HepG2 (cell line): ENCODE measurements around the gene ITPK1.

Experiments
- ELF4 ChIP-seq: sonication (generic); formaldehyde crosslinking; IDR thresholded peaks from 2 replicates; pipeline ENCODE4 v1.5.0; 2020; ENCODE audit warnings: missing genetic modification reagents, mild to moderate bottlenecking, moderate library complexity, borderline replicate concordance
- FOSL1 ChIP-seq: sonication (generic); formaldehyde crosslinking; IDR thresholded peaks from 2 replicates; pipeline ENCODE4 v1.9.0; 2021; ENCODE audit warnings: missing genetic modification reagents, borderline replicate concordance
- FOXM1 ChIP-seq: sonication (generic); formaldehyde crosslinking; IDR thresholded peaks from 2 replicates; pipeline ENCODE4 v1.5.0; 2020; ENCODE audit warnings: missing genetic modification reagents
- KDM3A ChIP-seq: IDR thresholded peaks from 2 replicates; pipeline ENCODE4 v1.6.1; 2018; ENCODE audit warnings: low read depth, missing compliant biosample characterization
- PAX8 ChIP-seq: sonication (generic); formaldehyde crosslinking; IDR thresholded peaks from 2 replicates; pipeline ENCODE4 v1.8.0; 2022; ENCODE audit warnings: mild to moderate bottlenecking, missing genetic modification reagents, borderline replicate concordance
- SIN3A ChIP-seq: IDR thresholded peaks from 2 replicates; pipeline ENCODE4 v1.6.1; 2011; ENCODE audit warnings: low read depth, mild to moderate bottlenecking, control low read depth, low read length, borderline replicate concordance
- TCF12 ChIP-seq, 2 experiments: fragments of 450-650 bp in 1 of 2; sonication (generic) in 1 of 2; formaldehyde crosslinking in 1 of 2; IDR thresholded peaks; 2 replicates each; pipeline versions ENCODE4 v1.6.1 to v1.8.0; 2017 to 2022; ENCODE audit warnings: antibody characterized with exemption in 1 of 2, mild to moderate bottlenecking in 1 of 2, missing genetic modification reagents in 1 of 2, moderate library complexity in 1 of 2
- ZFP36 ChIP-seq: fragments of 150-350 bp; IDR thresholded peaks from 2 replicates; pipeline ENCODE4 v1.6.1; 2018; ENCODE audit warnings: borderline replicate concordance, low read length, low read depth; ENCODE audit not compliant: partially characterized antibody
- ZNF207 ChIP-seq: fragments of 450-650 bp; IDR thresholded peaks from 2 replicates; pipeline ENCODE4 v1.6.1; 2016; ENCODE audit warnings: antibody characterized with exemption, borderline replicate concordance
- TF ChIP-seq, protein P1 (sequence below): sonication (generic); formaldehyde crosslinking; IDR thresholded peaks from 2 replicates; pipeline ENCODE4 v1.5.0; 2020; ENCODE audit warnings: mild to moderate bottlenecking, missing genetic modification reagents, moderate library complexity
- TF ChIP-seq, protein P2 (sequence below): sonication (generic); formaldehyde crosslinking; IDR thresholded peaks from 2 replicates; pipeline ENCODE4 v1.8.0; 2022; ENCODE audit warnings: missing genetic modification reagents, mild to moderate bottlenecking, borderline replicate concordance
- TF ChIP-seq, protein P3 (sequence below): sonication (generic); formaldehyde crosslinking; IDR thresholded peaks from 2 replicates; pipeline ENCODE4 v1.5.1; 2020; ENCODE audit warnings: mild to moderate bottlenecking, missing genetic modification reagents, moderate library complexity

DNA sequence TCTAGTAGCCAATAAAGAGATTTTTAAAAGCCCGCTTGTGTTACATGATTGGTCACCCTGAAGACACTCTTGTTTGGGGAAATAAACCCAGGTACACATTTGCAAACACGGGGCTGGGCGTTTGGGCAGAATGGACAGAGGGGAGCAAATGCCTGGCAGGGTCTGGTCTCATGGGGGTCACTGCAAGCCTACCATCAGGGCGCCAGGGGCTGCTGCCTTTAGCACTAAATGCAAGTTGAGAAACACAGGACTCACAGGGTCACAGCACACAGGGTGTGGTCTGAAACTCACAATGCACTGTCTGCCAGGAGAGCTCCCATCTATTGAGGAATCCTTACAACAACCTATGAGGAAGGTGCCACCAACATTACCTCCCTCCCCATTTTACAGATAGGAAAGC is 130.2 kb downstream of the ITPK1 start:
- TF ChIP-seq, protein P1, sequence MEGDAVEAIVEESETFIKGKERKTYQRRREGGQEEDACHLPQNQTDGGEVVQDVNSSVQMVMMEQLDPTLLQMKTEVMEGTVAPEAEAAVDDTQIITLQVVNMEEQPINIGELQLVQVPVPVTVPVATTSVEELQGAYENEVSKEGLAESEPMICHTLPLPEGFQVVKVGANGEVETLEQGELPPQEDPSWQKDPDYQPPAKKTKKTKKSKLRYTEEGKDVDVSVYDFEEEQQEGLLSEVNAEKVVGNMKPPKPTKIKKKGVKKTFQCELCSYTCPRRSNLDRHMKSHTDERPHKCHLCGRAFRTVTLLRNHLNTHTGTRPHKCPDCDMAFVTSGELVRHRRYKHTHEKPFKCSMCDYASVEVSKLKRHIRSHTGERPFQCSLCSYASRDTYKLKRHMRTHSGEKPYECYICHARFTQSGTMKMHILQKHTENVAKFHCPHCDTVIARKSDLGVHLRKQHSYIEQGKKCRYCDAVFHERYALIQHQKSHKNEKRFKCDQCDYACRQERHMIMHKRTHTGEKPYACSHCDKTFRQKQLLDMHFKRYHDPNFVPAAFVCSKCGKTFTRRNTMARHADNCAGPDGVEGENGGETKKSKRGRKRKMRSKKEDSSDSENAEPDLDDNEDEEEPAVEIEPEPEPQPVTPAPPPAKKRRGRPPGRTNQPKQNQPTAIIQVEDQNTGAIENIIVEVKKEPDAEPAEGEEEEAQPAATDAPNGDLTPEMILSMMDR (CRISPR knock-in tag), result no peak
- TF ChIP-seq, protein P2, sequence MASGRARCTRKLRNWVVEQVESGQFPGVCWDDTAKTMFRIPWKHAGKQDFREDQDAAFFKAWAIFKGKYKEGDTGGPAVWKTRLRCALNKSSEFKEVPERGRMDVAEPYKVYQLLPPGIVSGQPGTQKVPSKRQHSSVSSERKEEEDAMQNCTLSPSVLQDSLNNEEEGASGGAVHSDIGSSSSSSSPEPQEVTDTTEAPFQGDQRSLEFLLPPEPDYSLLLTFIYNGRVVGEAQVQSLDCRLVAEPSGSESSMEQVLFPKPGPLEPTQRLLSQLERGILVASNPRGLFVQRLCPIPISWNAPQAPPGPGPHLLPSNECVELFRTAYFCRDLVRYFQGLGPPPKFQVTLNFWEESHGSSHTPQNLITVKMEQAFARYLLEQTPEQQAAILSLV (CRISPR knock-in tag), result no peak
- TF ChIP-seq ZFP36 (no peak), KDM3A (CRISPR knock-in tag) (no peak), ELF4 (CRISPR knock-in tag) (no peak), PAX8 (CRISPR knock-in tag) (no peak), ZNF207 (no peak), FOXM1 (CRISPR knock-in tag) (no peak), TCF12 (IDR thresholded peaks at IDR 0.05) (no peak), TCF12 (CRISPR knock-in tag; IDR thresholded peaks at IDR 0.05) (no peak), FOSL1 (no peak), SIN3A (no peak)
- TF ChIP-seq, protein P3, sequence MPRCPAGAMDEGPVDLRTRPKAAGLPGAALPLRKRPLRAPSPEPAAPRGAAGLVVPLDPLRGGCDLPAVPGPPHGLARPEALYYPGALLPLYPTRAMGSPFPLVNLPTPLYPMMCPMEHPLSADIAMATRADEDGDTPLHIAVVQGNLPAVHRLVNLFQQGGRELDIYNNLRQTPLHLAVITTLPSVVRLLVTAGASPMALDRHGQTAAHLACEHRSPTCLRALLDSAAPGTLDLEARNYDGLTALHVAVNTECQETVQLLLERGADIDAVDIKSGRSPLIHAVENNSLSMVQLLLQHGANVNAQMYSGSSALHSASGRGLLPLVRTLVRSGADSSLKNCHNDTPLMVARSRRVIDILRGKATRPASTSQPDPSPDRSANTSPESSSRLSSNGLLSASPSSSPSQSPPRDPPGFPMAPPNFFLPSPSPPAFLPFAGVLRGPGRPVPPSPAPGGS (CRISPR knock-in tag), result no peak
